Hepatocyte (in vitro differentiated cells): ENCODE data around the gene AKT2.

ENCODE experiments used
- CTCF ChIP-seq: fragments of 200-600 bp; sonication (generic); IDR thresholded peaks from 2 replicates; pipeline ENCODE4 v1.5.1; 2016; ENCODE audit warnings: antibody characterized with exemption, mild to moderate bottlenecking; ENCODE audit not compliant: poor library complexity
- EZH2 ChIP-seq: fragments of 200-600 bp; sonication (generic); IDR thresholded peaks from 2 replicates; pipeline ENCODE4 v1.6.1; 2016; ENCODE audit warnings: antibody characterized with exemption, mild to moderate bottlenecking, borderline replicate concordance

- TF ChIP-seq CTCF (no peak), EZH2 (no peak)
These were observed 68.4 kb downstream of the AKT2 start for GRCh38 chr19:40216777-40217026.
